Middle frontal gyrus (tissue), 1 donor: ENCODE measurements around the gene ZFHX3.

Experiments used
- DNase-seq: peaks from one replicate; pipeline ENCODE4 v3.0.0-alpha.2; 2015; ENCODE audit warnings: low spot score; ENCODE audit errors: extremely low spot score

The ZFHX3 gene

GRCh38 chr16:72956124-72957064, 91.5 kb downstream of the ZFHX3 start:
- DNase-seq = no peak

- no peak for DNase-seq
These were observed 95.1 kb downstream of the ZFHX3 start for GRCh38 chr16:72952811-72953271.

- DNase-seq = no peak
These were observed 95.5 kb downstream of the ZFHX3 start for GRCh38 chr16:72952404-72952803.

GRCh38 chr16:72951916-72952315, 96.0 kb downstream of the ZFHX3 start:
- DNase-seq = no peak

- no peak for DNase-seq
These were observed 97.3 kb downstream of the ZFHX3 start for GRCh38 chr16:72950669-72951068.

GRCh38 chr16:72948238-72948829, 99.6 kb downstream of the ZFHX3 start:
- no peak for DNase-seq

- DNase-seq = no peak
These were observed 100.3 kb downstream of the ZFHX3 start for GRCh38 chr16:72947379-72948237.

GRCh38 chr16:72946474-72947194, 101.3 kb downstream of the ZFHX3 start:
- no peak for DNase-seq

GRCh38 chr16:72946063-72946462, 101.9 kb downstream of the ZFHX3 start:
- no peak for DNase-seq

- DNase-seq = no peak
These were observed 102.3 kb downstream of the ZFHX3 start for GRCh38 chr16:72945611-72946010.

GRCh38 chr16:72944757-72945485, 103.0 kb downstream of the ZFHX3 start:
- no peak for DNase-seq

GRCh38 chr16:72942021-72942420, 105.9 kb downstream of the ZFHX3 start:
- DNase-seq = no peak

- no peak for DNase-seq
These were observed 107.0 kb downstream of the ZFHX3 start for GRCh38 chr16:72940886-72941285.

GRCh38 chr16:72939247-72939646, 108.7 kb downstream of the ZFHX3 start:
- no peak for DNase-seq

- no peak for DNase-seq
These were observed 109.1 kb downstream of the ZFHX3 start for GRCh38 chr16:72938795-72939164.

- no peak for DNase-seq
These were observed 109.8 kb downstream of the ZFHX3 start for GRCh38 chr16:72937916-72938794.

- DNase-seq = no peak
These were observed 110.6 kb downstream of the ZFHX3 start for GRCh38 chr16:72937360-72937759.

GRCh38 chr16:72936408-72936807, 111.5 kb downstream of the ZFHX3 start:
- no peak for DNase-seq

GRCh38 chr16:72935896-72936295, 112.0 kb downstream of the ZFHX3 start:
- no peak for DNase-seq
